GM19324 (cell line): Measurements from ENCODE around the gene IL1R1.
"Not testable (repeated sequence)": the region's sequence is repeated elsewhere in the genome, so short reads cannot be mapped to it uniquely, and the experiment has no call there.

ENCODE experiments used
- ATAC-seq: cut with Tn5 transposase; IDR thresholded peaks from one replicate; pipeline ENCODE4 v1.9.1; 2021; ENCODE audit warnings: mild to moderate bottlenecking, moderate library complexity; ENCODE audit not compliant: unreplicated experiment, low FRiP score

Gene IL1R1

GRCh38 chr2:102110596-102111334 lies 31.8 kb upstream of the IL1R1 start:
- ATAC-seq: no peak

- no peak for ATAC-seq
These were observed 30.7 kb upstream of the IL1R1 start for GRCh38 chr2:102111823-102112222.

GRCh38 chr2:102112271-102112670 lies 30.3 kb upstream of the IL1R1 start:
- no peak for ATAC-seq

GRCh38 chr2:102112692-102113665 lies 29.6 kb upstream of the IL1R1 start:
- no peak for ATAC-seq

- ATAC-seq: no peak
These were observed 28.2 kb upstream of the IL1R1 start for GRCh38 chr2:102114290-102114721.

DNA sequence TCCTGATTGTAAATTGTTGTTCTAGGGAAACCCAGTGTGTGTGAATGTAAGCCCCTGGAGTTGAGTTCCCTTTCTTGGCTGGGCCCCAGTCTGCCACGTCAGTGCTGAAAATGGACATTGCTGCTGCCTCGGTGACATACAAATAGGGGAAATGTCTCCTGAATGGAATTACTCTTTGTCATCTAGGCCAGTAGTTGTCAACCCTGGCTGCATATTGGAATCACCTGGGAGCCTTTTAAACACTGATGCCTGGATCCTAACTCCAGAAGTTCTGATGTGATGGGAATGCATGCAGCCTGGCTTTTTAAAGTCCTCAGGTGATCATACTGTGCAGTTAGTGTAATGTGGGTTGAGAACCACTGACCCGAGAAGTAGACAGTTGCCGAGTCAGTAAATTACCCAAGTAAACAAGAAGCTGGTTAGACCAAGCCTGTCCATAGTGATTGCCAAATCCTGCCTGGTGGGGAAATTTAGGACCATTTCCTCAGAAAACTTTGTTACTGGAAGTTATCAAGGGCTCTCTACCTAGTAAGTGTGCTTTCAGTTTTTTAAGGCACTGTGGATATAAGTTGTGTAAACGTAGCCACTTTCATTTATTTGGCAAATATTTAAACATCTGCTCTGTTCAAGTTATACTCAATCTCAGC lies 27.6 kb upstream of the IL1R1 start:
- ATAC-seq: no peak

DNA sequence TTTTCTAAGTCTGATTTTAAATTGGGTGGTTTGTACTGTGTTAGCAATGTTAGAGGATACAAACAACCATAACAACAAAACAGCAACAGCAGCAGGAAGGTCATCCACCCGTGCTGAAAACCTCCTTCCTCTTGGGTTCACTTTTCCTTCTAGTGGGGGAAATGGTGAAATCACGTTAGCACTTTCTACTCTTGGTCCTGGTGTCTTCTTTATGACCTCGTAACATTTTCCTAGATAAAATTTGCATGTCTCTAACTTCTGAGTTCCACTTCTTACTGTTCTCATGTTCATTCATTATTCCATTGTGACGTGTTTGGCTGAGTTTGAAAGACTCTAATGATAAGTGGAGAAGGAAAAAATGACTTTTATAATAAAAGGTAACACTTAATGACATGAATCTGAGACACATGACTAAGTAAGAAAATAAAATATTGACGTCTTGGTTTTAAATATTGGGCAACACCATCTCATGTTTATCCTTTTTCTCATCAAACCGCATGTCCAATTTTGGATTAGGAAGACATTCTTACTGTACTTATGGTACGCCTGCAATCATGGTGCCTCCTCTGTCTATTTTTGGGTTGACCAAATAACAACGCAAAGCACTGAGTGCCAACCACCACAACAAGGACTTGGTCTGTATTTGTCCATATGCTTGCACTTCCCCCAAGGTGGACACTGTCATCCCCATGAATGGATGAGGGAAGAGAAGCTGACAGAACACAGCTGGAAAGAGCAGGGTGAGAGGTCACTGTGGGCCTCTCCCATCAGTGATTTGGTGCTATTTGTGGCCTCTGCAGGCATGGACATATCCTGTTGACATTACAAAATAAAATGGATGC lies 25.7 kb upstream of the IL1R1 start:
- no peak for ATAC-seq

GRCh38 chr2:102117472-102117858 lies 25.1 kb upstream of the IL1R1 start:
- ATAC-seq: no peak

- no peak for ATAC-seq
These were observed 23.3 kb upstream of the IL1R1 start for GRCh38 chr2:102119255-102119654.

DNA sequence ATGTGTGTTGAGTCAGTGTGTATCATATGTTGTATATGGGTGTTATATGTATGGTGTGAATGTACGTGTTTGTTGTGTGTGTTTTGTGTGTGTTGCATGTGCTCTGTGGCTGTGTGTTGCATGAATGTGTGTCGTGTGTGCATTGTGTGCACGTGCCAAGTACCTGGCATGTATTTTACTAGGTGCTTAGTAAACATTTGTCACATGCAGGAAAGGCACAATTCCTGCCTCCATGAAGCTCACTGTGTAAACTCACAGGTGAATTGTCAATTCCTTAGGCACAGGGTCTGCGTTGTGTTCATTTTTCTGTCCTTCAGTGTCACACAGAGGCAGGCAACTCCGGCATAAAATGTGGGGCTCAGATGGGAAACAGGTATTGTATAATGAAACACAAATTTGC lies 22.3 kb upstream of the IL1R1 start:
- ATAC-seq: no peak

GRCh38 chr2:102120701-102121159 lies 21.8 kb upstream of the IL1R1 start:
- ATAC-seq: no peak

DNA sequence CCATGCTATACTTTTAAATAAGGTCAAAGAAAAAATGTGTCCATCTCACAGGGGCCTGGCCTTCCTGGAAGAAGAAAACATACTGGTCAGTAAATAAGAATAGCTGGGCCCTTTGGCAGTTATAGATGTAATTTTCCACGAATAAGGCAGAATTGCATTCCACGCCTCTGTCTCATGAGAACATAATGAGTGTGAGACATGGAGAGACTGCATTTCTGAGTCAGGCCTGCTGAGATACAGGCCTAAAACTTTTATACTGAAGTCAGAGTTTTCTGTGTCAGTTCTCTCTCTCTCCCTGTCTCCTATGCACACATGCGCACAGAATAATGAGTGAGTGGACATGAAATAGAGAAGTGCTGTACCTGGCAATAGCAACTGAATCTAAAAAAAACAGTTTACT lies 20.4 kb upstream of the IL1R1 start:
- ATAC-seq: no peak

GRCh38 chr2:102122909-102123308 lies 19.6 kb upstream of the IL1R1 start:
- no peak for ATAC-seq

GRCh38 chr2:102124421-102124820 lies 18.1 kb upstream of the IL1R1 start:
- not testable (repeated sequence) for ATAC-seq

GRCh38 chr2:102126169-102126568 lies 16.4 kb upstream of the IL1R1 start:
- no peak for ATAC-seq

GRCh38 chr2:102126660-102127059 lies 15.9 kb upstream of the IL1R1 start:
- no peak for ATAC-seq

DNA sequence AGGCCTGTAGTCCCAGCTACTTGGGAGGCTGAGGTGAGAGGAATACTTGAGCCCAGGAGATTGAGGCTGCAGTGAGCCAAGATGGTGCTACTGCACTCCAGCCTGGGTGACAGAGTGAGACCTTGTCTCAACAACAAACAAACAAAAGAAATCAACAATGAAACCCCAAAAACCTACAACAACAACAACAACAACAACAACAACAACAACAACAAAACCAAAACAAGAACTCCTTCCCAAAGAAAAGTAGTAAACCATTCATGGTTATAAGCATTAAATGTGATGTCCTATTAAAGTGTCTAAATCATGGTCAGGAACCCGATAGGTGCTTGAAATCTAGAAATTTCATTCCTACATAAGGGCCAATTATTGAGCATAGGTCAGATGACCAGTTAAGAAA lies 13.5 kb upstream of the IL1R1 start:
- ATAC-seq: no peak

DNA sequence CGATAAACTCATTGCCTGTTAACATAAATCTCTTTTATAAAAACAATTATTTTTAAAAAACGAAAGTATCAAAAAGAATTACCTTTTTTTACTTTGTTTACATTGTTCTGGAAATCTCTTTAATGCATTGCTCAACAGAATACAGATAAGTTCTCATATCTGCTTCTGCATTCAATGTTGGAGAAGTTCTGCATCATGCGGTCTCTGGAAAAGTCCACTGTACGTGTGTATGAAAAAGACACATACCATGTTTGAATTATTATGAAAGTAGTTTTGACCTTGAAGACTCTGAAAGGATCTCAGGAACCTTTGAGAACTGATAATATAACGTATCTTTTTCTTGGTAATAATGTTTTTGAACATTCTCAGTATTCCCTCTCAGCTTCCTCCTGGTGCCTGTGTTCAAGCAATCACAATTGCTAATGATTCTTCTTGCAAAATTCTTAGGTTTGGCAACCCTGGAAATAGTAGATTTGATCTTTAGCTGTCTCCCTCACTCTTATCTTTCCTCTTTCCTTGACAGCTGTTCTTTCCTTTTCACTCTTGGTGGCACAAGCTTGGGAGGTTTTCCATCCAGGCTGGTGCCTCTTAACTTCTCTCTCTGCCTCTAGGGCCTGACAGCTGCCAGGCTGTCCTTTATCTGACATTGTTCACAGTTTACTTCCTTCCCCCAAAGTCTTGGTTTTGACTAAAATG lies 12.4 kb upstream of the IL1R1 start:
- ATAC-seq: no peak

DNA sequence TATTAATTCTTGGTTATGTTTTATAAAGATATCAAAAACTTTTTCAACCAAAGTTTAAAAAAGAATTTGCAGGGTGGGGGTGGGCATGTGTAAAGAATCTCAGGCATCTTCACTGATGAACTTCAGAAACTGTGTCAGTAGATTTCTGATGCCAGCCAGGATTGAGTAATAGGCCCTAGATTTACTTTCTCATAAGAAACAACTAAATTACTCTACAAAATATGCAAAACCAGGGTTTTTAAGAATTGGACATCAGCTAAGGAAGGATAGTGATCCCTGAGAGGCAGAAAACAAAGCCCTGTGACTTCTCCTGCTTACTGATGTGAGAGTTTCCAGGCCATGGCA lies 11.9 kb upstream of the IL1R1 start:
- ATAC-seq: no peak

- no peak for ATAC-seq
These were observed 11.0 kb upstream of the IL1R1 start for GRCh38 chr2:102131564-102131963.
